Activated CD8-positive, alpha-beta memory T cell treated with anti-CD3 and anti-CD28 coated beads for 36 hours (primary cell): ENCODE data around the gene CTXN1. TPM values are rescaled to one million over a fixed set of nuclear protein-coding genes. Genes with fewer than 3 reads are reported as not detected.

Experiments
- CTCF ChIA-PET: fragments of 350-600 bp; sonication (Branson Sonifier 250); formaldehyde crosslinking; loops from one replicate; lab custom pipeline; 2021; ENCODE audit warnings: antibody characterized with exemption; lab: Charles Lee
- POLR2A ChIA-PET: fragments of 350-600 bp; sonication (Branson Sonifier 250); formaldehyde crosslinking; loops from one replicate; lab custom pipeline; 2021; ENCODE audit warnings: antibody characterized with exemption; lab: Charles Lee
- total RNA-seq, 2 experiments: library from RNA; stranded (reverse); gene quantifications; one replicate each; pipeline ENCODE4 v1.2.3, GENCODE V29; 2021

CTXN1 gene
- total RNA-seq, 2 experiments from 2014 or later, result 0.69 to 0.91 TPM

DNA sequence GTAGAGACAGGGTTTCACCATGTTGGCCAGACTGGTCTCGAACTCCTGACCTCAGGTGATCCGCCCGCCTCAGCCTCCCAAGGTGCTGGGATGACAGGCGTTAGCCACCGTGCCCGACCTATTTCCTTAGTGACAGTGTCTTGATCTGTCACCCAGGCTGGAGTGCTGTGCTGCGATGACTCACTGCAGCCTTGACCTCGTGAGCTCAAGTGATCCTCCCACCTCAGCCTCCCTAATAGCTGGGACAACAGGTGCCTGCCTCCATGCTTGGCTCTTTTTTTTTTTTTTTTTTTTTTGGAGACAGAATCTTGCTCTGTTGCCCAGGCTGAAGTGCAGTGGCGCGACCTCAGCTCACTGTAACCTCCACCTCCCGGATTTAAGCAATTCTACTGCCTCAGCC, 4.1 kb upstream of the CTXN1 start:
- POLR2A ChIA-PET, result interaction anchor here (4.1 kb wide), 1 partner anchor 14 kb away, joined by 21 read pairs; the partner anchor contains the start of gene TIMM44
- CTCF ChIA-PET, result interaction anchor here (1.2 kb wide), 1 partner anchor 15 kb away, joined by 3 read pairs; no protein-coding TSS in a partner anchor

DNA sequence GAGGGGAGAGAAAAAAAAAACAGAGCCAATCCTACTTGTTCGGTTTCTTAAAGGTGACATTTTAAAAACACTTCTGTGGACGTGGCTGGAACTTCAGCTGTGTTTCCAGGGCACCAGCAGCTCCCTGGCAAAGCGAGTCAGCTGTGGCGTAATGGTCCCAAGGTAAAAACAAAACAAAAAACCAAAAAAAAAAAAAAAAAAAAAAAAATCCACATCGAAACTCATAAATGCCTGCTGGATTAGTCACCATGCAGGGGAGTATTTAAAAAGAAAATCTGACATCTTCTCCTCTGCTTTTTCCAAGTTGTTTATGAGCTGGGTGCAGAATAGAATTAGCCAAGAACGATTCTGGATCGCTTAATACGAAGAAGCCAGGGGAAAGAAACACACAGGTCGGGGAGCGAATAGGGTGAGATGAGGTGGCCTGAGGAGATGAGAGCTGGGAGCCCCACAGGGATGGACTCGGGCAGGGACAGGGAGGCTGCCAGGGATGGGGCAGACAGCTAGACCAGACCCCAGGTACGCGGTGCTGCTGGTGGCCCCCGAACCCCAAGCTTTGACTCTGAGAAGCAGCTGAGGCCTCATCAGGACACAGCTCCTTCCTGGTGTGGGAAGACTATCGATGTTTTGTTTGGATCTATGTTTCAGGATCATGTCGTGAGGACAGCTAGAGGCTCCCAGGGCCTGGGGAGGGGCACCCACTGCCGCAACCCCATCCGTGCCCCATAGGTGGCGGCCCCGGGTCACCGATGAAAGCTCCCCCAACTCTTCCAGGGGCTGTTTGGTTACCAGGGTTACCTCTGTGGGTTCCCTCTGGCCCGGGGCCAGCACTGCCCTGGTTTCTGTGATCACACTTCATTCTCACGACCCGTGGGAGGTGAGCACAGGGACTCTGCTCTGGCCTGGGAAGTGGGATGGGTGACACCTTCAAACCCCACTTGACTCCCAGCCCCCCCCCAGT, 3.1 kb upstream of the CTXN1 start:
- POLR2A ChIA-PET, result interaction anchor here (0.7 to 4.1 kb wide), 2 partner anchors 15 to 127 kb away, joined by 11 to 21 read pairs; partner anchors contain the start of gene TIMM44
- CTCF ChIA-PET, result interaction anchor here (0.5 to 0.9 kb wide), 6 partner anchors 11 to 51 kb away, joined by 3 to 5 read pairs (median 3); no protein-coding TSS in a partner anchor

DNA sequence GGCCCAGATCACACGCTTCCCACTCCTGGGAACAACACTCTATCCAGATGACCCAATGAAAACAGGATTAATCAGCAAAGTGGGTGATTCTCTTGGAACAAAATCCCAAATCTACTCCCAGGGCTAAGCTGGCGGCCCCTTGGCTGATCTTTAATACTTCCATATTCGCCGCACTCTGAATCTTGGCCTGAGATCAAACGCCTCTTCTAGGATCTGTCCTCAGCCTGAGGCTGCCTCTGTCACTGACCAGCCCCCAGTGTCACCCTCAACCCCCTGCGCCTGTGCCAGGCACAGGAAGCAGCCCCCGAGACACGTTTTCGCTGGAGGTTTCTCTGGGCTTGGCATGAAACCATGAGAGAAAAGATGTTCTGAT, 2.4 kb upstream of the CTXN1 start:
- CTCF ChIA-PET, result interaction anchor here (0.8 kb wide), 1 partner anchor 16 kb away, joined by 5 read pairs; no protein-coding TSS in a partner anchor
- POLR2A ChIA-PET, result interaction anchor here (0.6 to 4.1 kb wide), 2 partner anchors 16 to 583 kb away, joined by 3 to 21 read pairs; partner anchors contain the start of gene TIMM44

DNA sequence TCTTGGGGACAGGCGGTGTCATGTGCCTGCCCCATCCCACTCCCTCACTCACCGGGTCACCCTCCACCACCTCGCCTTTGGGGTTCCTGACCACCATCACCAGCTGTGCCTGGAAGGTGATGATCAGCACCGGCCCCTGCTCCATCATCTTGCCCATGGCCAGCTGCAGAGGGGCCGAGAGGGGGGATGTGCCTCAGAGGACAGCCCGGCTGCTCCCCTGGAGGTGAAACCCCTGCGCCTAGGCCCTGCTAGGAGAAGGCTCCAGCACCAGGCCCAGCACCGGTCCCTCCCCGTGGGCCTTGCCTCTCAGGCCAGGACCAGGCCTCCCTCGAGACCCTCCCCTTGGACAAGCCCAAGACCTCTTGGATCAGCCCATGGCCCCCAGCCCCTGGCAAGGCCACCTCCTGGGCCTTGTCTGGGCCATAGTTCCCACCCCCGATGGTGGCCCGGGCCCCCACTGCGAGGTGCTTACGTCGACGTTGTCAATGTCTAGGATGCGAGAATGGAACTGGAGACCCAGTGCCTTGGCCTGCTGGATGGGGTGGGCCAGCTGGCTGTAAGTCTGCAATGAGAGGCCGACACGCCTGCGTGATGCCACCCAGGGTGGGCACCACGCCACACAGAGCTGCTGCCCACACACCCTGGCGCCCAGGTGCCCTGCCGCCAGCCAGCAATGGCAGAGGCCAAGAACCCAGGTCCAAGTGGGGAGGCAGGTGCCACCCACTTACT, 1.8 kb upstream of the CTXN1 start:
- POLR2A ChIA-PET, result interaction anchor here (0.6 to 4.1 kb wide), 2 partner anchors 16 to 583 kb away, joined by 3 to 21 read pairs; partner anchors contain the start of gene TIMM44
- CTCF ChIA-PET, result interaction anchor here (0.9 to 1.8 kb wide), 3 partner anchors 8 to 11 kb away, joined by 3 to 4 read pairs (median 4); no protein-coding TSS in a partner anchor

DNA sequence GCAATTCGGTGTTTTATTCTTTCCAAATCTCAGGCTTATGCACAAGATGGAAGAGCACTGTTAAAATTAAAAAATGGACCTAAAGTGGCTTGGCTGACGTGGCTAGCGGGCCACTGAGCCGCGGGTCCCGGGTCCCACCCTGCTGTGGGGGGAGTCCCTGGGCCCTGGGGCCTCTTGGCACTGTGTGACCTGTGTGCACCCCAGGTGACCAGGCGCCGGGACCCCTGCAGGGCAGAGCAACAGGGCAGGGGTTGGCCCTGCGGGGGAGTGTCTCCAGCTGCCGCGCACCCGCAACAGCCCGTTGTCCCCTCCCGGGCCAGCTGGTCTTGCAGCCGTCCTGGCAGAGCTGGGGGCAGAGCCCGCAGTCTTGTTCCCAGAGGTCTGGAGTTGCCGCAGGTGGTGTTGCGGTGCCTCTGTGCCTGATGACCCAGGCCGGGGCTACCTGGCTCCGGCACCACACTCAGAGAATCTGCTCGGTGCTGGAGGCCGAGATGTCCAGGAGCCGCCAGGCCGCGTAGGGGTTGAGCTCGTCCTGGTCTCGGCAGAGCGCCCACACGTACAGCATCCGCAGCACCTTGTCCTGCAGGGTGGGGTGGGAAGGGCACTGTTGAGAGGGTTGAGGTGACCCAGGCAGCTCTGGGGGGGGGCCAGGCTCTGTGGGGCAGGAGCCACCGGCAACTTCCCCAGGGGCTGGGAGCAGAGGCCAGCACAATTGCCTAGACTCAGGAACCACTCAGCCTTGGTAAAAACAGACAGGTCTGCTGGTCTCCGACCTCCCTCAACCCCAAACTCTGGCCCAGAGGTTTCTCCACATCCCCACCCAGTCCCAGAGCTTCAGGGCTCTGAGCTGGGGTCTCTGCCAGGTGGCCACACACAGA, 1.0 kb upstream of the CTXN1 start:
- CTCF ChIA-PET, result interaction anchor here (0.6 to 1.8 kb wide), 5 partner anchors 9 to 17 kb away, joined by 3 to 4 read pairs (median 3); partner anchors contain the start of gene TIMM44
- POLR2A ChIA-PET, result interaction anchor here (0.6 to 4.1 kb wide), 2 partner anchors 17 to 56 kb away, joined by 3 to 21 read pairs; partner anchors contain the start of gene TIMM44

DNA sequence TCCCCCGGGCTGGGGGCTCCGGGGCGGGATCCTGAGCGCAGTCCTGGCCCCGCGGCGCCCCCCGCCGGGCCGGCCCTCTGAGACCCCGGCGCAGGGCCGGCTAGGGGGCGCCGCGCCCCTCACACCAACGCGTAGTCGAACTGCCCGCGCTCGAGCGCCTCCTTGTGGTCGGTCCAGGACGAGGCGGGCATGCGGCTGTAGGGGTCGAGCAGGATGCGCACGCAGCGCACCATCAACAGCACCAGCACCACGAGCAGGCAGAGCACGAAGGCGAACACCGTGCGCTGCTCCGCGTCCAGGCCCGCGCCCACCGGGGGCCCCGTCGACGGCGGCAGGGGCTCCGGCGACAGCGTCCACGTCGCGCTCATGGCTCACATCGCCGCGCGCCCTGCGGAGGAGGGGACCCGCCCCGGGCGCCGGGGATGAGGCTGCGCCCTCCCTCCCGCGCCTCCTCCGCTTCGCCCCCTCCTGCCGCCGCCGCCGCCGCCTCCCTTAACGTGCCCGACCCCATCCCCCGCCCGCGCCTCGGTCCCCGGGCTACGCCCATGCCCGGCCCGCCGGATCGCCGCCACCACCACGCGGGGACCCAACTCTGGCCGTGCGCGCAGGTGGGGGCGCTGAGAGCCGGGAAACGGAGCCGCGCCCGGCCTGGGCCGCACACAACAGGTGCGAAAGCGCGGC, 624 bp downstream of the CTXN1 start:
- POLR2A ChIA-PET, result no interaction called here

DNA sequence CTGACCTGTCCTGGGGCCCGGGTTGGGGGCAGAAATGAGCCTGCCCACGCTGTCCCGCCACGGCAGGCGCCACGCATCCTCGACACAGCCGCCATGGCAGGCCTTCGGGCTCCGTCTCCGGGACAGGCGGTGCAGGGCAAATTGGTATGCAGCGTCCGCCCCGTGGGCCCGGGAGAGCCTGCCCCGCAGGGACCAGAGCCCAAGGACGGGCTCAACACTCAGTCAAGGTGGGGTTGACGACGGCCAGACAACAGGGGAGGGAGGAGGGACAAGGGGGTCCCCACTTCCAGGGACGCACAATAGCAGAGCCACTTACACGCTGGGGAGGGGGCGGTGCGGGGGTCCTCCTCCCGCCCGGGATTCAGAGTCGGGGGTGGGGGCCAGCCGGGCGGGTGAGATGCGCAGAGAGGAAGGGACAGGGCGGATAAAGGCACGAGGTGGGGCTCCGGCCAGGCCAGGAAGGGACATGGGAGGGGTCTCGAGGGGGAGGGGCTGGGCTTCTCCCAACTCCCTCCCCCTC, 1.2 kb downstream of the CTXN1 start:
- ChIA-PET POLR2A (no interaction called here), CTCF (interaction anchor here (1.1 to 1.7 kb wide), 3 partner anchors 20 to 72 kb away, joined by 3 to 4 read pairs (median 3); partner anchors contain the start of gene MAP2K7)

More for the DNA sequence above, 624 bp downstream of the CTXN1 start:
- CTCF ChIA-PET, result no interaction called here

DNA sequence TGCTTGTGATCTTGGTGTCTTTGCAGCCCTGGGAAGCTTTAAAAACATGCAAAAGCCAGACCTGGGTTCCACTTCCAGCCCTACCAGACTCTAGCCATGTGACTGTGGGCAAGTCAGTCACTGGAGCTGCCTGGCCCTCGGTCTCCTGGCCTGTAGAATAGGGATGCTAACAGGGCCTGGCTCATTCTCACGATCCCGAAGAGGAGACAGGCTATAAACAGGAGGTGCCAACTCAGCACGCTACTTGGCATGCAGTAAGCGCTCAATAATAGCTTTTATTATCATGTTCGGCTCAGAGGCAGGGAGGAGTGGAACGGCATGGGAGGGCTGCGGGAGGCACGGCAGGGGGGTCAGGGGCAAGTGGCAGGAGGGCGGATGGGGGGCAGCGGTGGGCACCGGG, 1.7 kb downstream of the CTXN1 start:
- ChIA-PET POLR2A (no interaction called here), CTCF (interaction anchor here (1.1 to 1.7 kb wide), 3 partner anchors 20 to 71 kb away, joined by 3 to 4 read pairs (median 3); partner anchors contain the start of gene MAP2K7)

DNA sequence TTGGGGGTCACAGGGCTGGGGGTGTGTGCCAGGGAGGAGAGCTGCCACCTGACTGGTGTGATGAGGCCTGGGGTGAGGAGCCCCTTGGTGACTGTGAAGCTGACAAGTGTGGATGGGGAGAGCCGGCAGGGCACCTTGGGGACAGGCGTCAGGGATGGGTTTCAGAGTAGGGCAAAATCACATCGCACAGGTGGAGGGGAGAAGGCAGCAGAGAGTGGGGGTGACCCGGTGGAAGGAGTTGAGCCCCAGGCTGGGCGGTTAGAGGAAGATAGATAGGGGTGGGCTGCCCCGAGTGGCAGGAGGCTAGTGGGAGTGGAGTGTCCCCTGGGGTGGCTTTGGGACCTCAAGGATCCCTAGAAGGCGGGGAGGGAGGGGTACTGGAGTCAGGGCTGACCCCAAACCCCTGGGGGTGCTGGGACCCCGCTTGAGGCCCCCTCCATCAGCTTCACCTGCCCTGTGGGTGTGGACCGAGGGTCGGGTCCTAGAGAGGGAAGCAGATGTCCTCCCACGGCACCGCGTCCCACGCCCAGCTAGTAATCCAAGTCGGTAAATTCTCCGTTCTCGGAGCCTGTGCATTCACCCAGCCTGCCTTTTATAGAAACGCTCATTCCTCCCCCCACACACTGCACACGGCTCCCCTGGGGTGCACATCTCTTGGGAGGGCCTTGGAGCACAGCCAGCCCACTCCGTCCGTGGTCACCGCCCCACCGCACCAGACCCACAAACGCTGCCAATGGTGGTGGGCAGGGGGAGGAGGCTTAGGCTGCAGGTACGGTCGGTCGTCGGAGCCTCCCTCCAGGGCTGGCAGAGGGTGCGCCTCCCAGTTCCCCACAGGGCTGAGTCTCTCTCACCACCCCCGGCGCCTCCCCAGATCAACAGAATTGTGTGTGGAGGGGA, 2.4 kb downstream of the CTXN1 start:
- POLR2A ChIA-PET, result no interaction called here
- CTCF ChIA-PET, result interaction anchor here (0.9 to 1.7 kb wide), 4 partner anchors 20 to 70 kb away, joined by 3 to 4 read pairs (median 3); partner anchors contain the start of gene MAP2K7

DNA sequence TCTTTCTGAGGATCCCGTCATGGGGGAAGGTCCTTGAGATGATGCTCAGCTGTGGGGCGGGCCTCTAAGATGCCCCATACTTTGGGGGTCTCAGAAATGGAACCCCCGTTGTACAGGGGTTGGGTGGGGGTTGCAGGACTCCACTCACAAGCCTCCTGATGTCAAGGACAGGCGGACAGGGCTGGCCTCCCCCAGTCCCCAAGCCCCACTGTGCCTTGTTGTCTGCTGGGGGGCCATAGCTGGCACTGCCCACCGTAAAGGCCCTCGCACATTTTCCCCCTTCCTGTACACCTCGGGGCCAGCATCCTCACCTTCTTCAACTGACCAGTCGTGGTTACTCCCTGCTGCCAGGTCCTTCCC, 3.1 kb downstream of the CTXN1 start:
- CTCF ChIA-PET, result interaction anchor here (0.9 to 2.6 kb wide), 3 partner anchors 19 to 54 kb away, joined by 3 to 11 read pairs (median 4); partner anchors contain the start of gene MAP2K7
- POLR2A ChIA-PET, result no interaction called here

DNA sequence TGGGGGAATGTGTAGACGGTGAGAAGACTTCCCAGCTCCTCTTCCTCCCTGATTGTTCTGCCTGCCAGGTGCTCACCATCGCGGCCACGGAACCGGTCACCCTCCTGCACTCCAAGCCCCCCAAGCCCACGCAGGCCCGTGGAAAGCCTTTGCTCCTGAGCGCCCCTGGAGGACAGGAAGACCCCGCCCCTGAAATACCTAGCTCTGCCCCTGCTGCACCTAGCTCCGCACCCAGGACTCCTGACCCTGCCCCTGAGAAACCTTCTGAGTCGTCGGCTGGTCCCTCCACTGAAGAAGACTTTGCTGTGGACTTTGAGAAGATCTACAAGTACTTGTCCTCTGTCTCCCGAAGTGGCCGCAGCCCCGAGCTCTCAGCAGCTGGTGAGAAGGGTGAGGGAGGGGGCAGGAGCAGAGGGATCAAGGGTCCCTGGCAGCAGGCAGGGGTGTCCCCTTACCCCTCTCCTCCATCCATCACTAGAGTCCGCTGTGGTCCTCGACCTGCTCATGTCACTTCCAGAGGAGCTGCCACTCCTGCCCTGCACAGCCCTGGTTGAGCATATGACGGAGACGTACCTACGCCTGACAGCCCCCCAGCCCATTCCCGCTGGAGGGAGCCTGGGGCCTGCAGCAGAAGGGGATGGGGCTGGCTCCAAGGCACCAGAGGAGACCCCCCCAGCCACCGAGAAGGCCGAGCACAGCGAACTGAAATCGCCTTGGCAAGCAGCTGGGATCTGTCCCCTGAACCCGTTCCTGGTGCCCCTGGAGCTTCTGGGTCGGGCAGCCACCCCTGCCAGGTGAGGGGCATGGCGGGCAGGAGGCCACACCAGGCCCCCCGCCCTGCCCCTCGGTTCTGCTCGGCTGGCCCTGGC, 3.7 kb downstream of the CTXN1 start:
- POLR2A ChIA-PET, result no interaction called here

DNA sequence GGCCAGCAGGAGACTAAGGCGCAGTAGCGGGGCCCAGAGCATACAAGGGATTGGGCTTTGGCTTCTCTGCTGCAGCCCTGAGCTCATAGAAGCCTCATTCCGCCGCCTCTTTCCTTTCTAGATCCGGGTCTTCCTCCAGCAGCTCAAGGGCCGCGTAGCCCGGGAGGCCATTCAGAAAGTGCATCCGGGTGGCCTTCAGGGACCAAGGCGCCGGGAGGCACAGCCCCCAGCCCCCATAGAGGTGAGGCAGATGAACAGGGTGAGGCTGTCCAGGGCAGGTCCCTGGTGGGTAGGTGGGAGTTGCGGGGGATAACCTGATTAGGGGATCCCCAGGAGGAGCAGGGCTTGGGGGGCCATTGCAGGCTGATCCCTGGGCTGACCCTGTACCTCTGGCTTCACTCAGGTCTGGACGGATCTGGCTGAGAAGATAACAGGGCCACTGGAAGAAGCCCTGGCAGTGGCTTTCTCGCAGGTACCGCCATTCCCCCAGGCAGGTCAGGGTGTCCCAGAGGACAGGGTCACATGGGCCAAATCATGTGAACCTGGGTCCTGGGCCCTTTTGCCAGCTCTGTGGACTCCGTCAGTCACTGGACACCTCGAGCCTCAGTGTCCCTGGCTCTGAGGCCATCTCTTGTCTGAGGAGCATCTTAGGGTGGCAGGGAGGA, 4.5 kb downstream of the CTXN1 start:
- CTCF ChIA-PET, result interaction anchor here (1.0 to 3.2 kb wide), 3 partner anchors 22 to 241 kb away, joined by 5 to 18 read pairs (median 11); partner anchors contain the start of genes TIMM44 and TRAPPC5
- POLR2A ChIA-PET, result interaction anchor here (1.7 to 2.1 kb wide), 3 partner anchors 18 to 84 kb away, joined by 8 to 14 read pairs (median 11); partner anchors contain the start of genes ELAVL1, MAP2K7 and TIMM44

More for the DNA sequence above, 3.7 kb downstream of the CTXN1 start:
- CTCF ChIA-PET, result interaction anchor here (0.9 to 3.2 kb wide), 4 partner anchors 21 to 242 kb away, joined by 3 to 18 read pairs (median 8); partner anchors contain the start of genes TIMM44 and TRAPPC5

DNA sequence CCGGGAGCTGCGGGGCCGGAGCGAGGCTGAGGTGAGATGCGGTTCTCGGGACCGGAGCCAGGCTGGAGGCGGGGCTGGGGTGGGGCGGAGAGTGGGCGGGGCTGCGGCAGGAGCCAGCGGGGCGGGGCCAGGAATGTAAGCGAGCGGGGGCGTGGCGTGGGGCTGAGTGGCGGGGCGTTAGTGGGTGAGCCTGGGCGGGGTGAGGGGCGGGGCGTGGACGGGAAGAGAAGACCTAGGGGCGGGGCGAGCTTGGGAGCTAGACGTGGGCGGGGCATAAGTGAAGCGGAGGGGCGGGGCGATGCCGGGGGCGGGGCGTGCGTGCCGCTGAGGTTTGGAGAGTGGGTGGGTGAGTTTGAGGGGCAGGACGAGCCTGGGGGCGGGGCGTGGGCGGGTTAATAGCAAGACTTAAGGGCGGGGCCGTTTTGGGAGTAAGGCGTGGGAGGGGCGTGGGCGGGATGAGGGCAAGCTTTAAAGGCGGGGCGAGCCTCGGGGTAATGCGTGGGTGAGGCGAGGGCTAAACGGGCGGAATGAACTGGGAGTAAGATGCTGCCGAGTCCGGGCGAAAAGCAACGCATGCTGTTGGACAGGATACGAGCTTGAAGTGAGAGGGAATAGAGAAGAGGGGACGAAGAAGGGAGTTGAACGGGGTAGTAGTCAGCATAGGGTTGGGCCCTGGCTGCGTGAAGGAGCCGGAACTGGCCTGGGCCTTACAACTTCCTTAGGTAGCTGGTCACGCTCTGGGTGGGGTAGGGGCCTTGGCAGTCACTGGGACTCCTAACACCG, 5.2 kb downstream of the CTXN1 start:
- CTCF ChIA-PET, result interaction anchor here (1.0 to 3.2 kb wide), 3 partner anchors 23 to 52 kb away, joined by 3 to 18 read pairs (median 11); partner anchors contain the start of gene TIMM44

More for the DNA sequence above, 5.2 kb downstream of the CTXN1 start:
- POLR2A ChIA-PET, result interaction anchor here (1.0 to 2.1 kb wide), 4 partner anchors 17 to 85 kb away, joined by 3 to 14 read pairs (median 10); partner anchors contain the start of genes ELAVL1, MAP2K7 and TIMM44
